ENCODE results near the gene WDFY2.

GRCh38 chr13:51681037-51681678 lies 96.9 kb downstream of the WDFY2 start:
- TF ChIP-seq CTCF (IDR thresholded peaks at IDR 0.05; ENCODE audit: low read depth, low read length): no peak
- no peak for TF ChIP-seq EZH2phosphoT487 (IDR thresholded peaks at IDR 0.05; ENCODE audit: low read depth)
